Measurements from ENCODE around the gene PROK2.

Gene PROK2

DNA sequence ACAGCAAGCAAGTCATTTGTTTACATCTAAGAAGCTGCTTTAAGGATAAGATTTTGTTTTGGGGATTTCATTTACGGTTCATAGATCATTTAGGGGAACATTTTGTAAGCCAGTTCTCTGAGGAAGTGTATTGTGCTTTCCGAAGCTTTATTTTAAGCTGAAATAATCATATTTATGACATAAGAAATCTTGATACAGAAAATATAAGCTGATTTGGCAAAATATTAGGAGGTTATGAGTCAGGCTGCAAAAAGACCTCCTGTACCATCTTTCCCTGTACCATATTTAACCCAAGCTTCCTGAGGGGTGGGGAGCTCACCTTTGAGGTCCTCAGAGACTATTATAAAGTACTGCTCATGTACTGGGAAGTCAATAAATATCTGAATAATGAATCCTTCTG, 51.6 kb downstream of the PROK2 start:
- DNase-seq, result no peak

DNA sequence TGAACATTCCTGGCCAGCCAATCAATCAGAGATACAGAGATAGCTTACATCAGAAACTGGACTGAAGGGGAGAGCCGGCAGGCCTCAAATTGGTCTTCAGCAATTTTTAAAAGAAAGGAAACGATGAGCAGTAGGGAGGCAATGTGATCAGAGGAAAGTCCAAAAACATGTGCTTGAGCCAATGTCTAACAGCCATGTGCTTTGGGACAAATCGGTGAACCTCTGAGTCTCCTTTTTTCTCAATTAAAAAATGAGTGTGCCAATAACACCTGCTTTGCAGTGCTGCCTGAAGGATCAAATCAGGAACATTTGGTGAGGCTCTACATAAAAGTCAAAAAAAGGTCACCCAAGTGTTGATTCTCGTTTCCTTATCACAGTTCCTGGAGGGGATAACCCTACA, 52.3 kb downstream of the PROK2 start:
- no peak for DNase-seq

DNA sequence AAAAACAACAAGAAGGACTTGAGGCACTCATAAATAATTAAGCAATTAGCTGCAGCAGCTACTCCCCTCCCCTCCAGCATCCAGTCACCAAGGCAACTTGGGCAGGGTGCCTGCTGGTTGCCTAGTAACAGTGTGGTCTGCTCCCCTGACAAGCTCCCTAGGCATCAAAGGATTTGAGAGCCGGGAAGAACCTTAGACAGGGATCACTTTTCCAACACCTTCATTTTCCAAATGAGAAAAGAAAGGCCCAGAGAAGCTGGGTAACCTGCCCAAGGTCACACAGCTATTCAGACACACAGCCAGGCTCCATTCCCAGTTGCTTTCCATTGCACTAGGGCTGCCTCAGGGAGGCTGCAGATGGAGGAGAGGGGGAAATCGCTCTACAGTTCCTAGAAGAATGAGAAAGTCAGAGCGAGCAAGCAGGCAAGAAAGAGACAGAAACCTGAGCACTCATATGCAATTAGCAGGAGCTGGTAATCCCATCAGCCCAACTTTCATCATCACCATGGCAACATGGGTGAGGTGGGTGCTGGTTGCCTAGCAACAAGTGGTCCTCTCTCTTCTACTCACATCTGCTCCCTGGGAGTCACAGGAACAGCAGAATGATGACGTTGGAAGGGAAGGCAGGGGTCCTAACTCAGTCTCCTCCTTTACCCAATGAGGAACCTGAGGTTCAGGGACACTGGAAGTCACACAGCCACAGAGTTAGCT, 56.2 kb downstream of the PROK2 start:
- DNase-seq, result no peak

DNA sequence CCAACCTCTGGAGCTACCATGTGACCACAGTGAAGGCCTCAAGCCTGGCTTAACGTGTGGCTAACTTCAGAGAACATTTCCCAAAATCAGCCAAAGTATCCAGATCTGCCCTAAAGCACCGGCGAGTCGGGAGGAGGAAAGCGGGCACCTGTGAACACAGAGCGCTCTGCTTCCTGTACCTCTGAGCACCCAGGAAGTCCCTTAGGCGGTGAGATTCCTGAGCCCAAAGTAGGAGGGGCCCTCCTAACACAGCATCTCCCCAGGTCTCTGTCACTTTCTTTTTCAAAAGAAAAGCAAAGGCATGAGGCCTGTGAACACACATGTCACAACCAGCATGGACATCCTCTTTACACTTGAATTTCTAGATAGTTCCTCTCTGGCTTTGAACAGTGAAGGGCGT, 58.8 kb downstream of the PROK2 start:
- no peak for DNase-seq

DNA sequence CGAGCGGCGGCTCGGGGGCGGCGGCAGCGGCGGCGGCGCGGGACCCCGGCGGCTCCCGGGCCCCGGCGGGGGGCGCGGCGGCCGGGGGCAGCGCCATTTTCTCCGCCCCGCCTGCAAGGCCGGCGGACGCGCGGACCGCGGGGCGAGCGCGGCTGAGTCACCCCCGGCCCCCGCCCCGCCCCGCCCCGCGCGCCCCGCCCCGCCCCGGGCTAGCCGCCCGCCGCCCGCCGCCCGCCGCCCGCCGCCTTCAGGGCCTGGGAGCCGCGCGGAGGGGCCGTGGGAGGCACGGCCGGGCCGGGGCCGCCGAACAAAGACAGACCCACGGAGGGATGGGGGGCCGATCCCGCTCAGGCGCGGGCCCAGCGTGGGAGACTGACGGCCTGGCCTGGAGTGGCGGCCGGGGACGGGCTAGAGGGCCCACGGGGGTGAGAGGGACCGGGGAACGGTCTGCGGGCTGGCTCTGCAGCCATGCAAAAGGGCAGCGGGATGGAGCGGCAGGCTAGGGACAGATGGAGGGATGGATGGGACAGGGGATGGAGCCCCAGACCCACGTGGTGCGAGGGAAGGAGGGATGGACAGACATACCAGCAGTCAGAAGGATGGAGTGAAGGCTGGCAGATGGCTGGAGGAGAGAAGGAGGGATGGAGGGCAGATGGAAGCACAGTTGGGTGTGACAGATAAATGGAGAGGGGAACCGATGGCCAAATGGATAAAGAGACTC, 59.5 kb downstream of the PROK2 start, which contains the start of gene EIF4E3:
Gene EIF4E3, minus strand, starts transcription at position 132 of the 721 bp plus-strand sequence. Its CDS starts 35 bp downstream, at position 97.
- DNase-seq, result no peak

DNA sequence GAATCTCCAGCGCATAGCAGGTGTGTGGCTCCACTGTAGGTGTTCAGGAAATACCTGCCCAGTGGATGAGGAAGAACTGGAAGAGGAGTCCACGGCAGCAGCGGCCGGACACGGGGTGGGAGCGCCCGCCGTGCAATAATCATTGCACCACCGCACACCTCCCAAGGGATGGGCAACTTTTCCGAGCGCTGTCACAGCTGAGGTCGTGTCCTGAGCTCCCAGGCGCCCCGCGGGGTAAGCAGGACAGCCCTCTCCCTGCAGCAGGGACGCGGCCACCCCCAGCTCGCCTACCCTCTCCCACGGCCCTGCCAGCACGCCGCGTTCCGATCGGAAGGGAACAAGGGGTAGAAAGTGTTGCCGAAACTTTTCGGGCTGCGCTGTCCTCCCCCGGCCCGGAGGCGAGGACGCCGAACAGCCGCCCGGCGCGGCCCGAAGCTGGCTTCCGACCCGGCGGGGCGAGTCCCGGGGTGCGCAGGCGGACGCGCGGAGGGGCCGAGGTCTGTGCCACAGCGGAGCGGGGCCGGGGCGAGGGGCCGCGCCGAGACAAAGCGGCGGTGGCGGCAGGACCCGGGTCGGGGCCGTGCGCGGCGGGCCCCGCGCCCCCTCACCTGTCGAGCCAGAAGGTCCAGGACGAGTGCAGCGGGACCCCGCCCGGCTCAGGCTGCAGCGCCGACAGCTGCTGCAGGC, 60.2 kb downstream of the PROK2 start:
- no peak for DNase-seq

DNA sequence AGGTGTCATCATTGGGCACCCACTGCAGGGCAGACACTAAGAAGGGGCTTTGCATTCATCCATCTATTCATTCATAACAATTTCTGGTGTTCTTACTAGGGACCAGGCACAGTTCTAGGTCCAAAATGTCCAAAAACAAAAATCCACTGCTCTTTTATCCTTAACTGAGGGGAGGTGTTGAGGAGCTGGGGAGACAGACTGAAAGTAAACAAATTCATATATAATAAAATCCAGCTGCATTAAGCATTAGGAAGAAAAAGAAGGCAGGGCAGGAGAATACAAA, 60.8 kb downstream of the PROK2 start:
- no peak for DNase-seq

DNA sequence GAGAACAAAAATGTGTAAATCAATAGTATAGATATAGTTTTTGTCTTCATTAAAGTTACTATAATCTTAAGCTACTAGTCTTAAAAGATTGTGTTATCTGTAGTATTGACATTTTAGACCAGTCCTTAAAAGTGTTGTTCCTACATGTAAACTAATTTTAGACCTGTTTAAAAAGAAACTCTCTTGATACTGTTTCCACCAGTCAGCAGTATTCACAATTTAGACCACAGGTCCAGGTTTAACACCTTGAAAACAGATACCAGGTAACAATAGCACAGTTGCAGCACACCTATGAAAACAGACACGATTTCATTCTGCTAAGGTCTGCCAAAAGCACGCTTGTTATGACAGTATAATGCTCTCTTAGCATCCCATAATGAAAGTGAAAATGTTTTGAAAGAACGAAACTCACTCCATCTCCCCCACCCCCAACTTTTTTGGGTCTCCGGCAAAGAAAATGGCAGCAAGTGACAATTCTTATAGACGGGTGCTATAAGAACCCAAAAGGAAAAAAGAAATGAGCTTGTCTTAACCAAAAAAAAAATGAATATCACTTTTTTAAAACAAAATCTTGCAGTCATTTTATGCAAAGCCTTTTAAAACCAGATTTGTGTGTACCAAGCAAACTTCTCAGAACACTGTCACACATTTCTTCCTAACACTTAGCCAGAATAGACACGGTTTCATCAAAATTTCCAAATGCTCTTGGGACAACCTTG, 61.3 kb downstream of the PROK2 start:
- no peak for DNase-seq

DNA sequence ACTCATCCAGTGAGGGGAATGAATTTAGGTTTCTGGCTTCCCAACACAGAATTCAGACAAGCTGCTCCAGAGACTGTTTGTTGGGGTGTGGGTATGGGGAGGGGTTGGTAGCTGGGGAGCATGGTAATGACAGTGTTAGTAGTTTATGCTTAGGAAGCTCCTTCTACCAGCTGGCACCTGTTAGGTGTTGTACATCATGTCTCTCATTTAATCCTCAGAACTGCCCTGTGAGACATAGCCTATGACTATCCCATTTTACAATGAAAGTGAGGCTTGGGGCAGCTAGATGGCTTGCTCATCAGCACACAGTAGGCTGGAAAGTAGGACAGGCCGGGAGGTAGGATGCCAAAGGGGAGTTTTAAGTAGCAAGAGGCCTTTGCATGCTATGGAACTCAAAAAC, 62.3 kb downstream of the PROK2 start:
- no peak for DNase-seq
